Caco-2 (cell line): Measurements from ENCODE around the gene ADAM12. TPM values are rescaled to one million over a fixed set of nuclear protein-coding genes. Genes with fewer than 3 reads are reported as not detected.

Experiments used
- BruUV-seq: library from RNA; stranded (reverse); fragments of 400-500 nt; replicated peaks from 2 replicates; lab custom pipeline; 2021; lab: Mats Ljungman, UMichigan
- CTCF ChIA-PET: fragments of 300-600 bp; sonication (Branson Sonifier 250); formaldehyde crosslinking; loops from one replicate; lab custom pipeline; 2022; ENCODE audit warnings: antibody characterized with exemption; lab: Charles Lee
- POLR2A ChIA-PET: fragments of 300-600 bp; sonication (Branson Sonifier 250); formaldehyde crosslinking; loops from one replicate; lab custom pipeline; 2022; ENCODE audit warnings: antibody characterized with exemption; lab: Charles Lee
- DNase-seq, 2 experiments: peaks; one replicate each; pipeline versions ENCODE4 v3.0.0 to v3.0.0-alpha.2; 2020 to 2022
- H3K27me3 ChIP-seq: replicated peaks from 2 replicates; pipeline ENCODE4 v1.6.0; 2011; ENCODE audit warnings: low read length; ENCODE audit not compliant: control insufficient read depth, insufficient read depth
- H3K36me3 ChIP-seq: 2 replicates; pipeline ENCODE4 v1.5.1; 2011; ENCODE audit warnings: low read length; ENCODE audit not compliant: control insufficient read depth, insufficient read depth
- H3K4me1 ChIP-seq: fragments of 250-450 bp; sonication (Bioruptor Pico); 2 replicates; pipeline ENCODE4 v1.5.1; 2020; ENCODE audit warnings: mild to moderate bottlenecking
- H3K4me3 ChIP-seq: 2 replicates; pipeline ENCODE4 v1.5.1; 2011; ENCODE audit warnings: low read depth, mild to moderate bottlenecking, control low read depth, low read length
- H3K9me3 ChIP-seq: fragments of 250-450 bp; sonication (Bioruptor Pico); 2 replicates; pipeline ENCODE4 v1.5.1; 2020; ENCODE audit warnings: mild to moderate bottlenecking, moderate library complexity
- H3K27ac Mint-ChIP-seq: one replicate; pipeline ENCODE4 v1.8.0; 2022; ENCODE audit warnings: mixed read lengths; ENCODE audit not compliant: unreplicated experiment
- H3K27me3 Mint-ChIP-seq: one replicate; pipeline ENCODE4 v1.8.0; 2022; ENCODE audit warnings: mixed read lengths; ENCODE audit not compliant: insufficient read depth, unreplicated experiment
- H3K36me3 Mint-ChIP-seq: one replicate; pipeline ENCODE4 v1.8.0; 2022; ENCODE audit warnings: mild to moderate bottlenecking, mixed read lengths; ENCODE audit not compliant: insufficient read depth, unreplicated experiment
- H3K4me1 Mint-ChIP-seq: one replicate; pipeline ENCODE4 v1.8.0; 2022; ENCODE audit warnings: low read depth, mixed read lengths; ENCODE audit not compliant: unreplicated experiment
- H3K4me3 Mint-ChIP-seq: one replicate; pipeline ENCODE4 v1.8.0; 2022; ENCODE audit warnings: mild to moderate bottlenecking, moderate library complexity, mixed read lengths; ENCODE audit not compliant: unreplicated experiment
- H3K9me3 Mint-ChIP-seq: one replicate; pipeline ENCODE4 v1.8.0; 2022; ENCODE audit warnings: mixed read lengths; ENCODE audit not compliant: unreplicated experiment
- intact Hi-C: fragments of 100-400 bp; cut with micrococcal nuclease; formaldehyde crosslinking; loops from one replicate; pipeline ENCODE4 v1.10.0; 2022; ENCODE audit not compliant: unreplicated experiment
- total RNA-seq: library from RNA; stranded (reverse); gene quantifications from 2 replicates; pipeline ENCODE4 v1.2.3, GENCODE V29; 2022
- TF ChIP-seq, protein P1 (sequence below), 2 experiments: fragments of 200-600 bp in 1 of 2; IDR thresholded peaks; 1 replicate in 1 of 2; 2 replicates in 1 of 2; pipeline versions ENCODE4 v1.5.1 to v1.8.0; 2011 to 2022; ENCODE audit warnings: antibody characterized with exemption in 1 of 2, control low read depth in 1 of 2, inconsistent platforms in 1 of 2, low read depth in 1 of 2, low read length in 1 of 2, mild to moderate bottlenecking in 1 of 2, moderate library complexity in 1 of 2; ENCODE audit not compliant: insufficient read depth in 1 of 2, severe bottlenecking in 1 of 2, unreplicated experiment in 1 of 2

Gene ADAM12
- total RNA-seq, 1 experiment from 2014 or later = not detected

GRCh38 chr10:126301701-126302475 lies 86.4 kb downstream of the ADAM12 start:
- Mint-ChIP-seq H3K9me3 (peaks cover 12% of the 10 kb centered on the region), H3K36me3 (no peaks in the 10 kb centered on the region), H3K4me1 (no peaks in the 10 kb centered on the region), H3K27ac (no peak overlapping the region), H3K4me3 (no peak overlapping the region), H3K27me3 (peaks cover 23% of the 10 kb centered on the region)
- no peaks in the 10 kb centered on the region; the same call in 1 of the 2 replicates for H3K9me3 ChIP-seq
- H3K27me3 ChIP-seq = no peaks in the 10 kb centered on the region
- POLR2A ChIA-PET = interaction anchor here (0.6 kb wide), 1 partner anchor 38 kb away, joined by 8 read pairs; no protein-coding TSS in a partner anchor
- H3K4me1 ChIP-seq = no peaks in the 10 kb centered on the region
- intact Hi-C loops = loop anchor here (2.0 kb wide), 1 partner anchor 319 kb away; no protein-coding TSS in a partner anchor
- TF ChIP-seq, protein P1, sequence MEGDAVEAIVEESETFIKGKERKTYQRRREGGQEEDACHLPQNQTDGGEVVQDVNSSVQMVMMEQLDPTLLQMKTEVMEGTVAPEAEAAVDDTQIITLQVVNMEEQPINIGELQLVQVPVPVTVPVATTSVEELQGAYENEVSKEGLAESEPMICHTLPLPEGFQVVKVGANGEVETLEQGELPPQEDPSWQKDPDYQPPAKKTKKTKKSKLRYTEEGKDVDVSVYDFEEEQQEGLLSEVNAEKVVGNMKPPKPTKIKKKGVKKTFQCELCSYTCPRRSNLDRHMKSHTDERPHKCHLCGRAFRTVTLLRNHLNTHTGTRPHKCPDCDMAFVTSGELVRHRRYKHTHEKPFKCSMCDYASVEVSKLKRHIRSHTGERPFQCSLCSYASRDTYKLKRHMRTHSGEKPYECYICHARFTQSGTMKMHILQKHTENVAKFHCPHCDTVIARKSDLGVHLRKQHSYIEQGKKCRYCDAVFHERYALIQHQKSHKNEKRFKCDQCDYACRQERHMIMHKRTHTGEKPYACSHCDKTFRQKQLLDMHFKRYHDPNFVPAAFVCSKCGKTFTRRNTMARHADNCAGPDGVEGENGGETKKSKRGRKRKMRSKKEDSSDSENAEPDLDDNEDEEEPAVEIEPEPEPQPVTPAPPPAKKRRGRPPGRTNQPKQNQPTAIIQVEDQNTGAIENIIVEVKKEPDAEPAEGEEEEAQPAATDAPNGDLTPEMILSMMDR (IDR thresholded peaks at IDR 0.05; ENCODE audit: insufficient read depth in 1 of 2, low read depth in 1 of 2, low read length in 1 of 2, severe bottlenecking in 1 of 2, unreplicated experiment in 1 of 2) = no peak
- no TSS peak for BruUV-seq
- no peaks in the 10 kb centered on the region for H3K36me3 ChIP-seq
- no peak overlapping the region for H3K4me3 ChIP-seq
- CTCF ChIA-PET = no interaction called here
- DNase-seq = no peak

DNA sequence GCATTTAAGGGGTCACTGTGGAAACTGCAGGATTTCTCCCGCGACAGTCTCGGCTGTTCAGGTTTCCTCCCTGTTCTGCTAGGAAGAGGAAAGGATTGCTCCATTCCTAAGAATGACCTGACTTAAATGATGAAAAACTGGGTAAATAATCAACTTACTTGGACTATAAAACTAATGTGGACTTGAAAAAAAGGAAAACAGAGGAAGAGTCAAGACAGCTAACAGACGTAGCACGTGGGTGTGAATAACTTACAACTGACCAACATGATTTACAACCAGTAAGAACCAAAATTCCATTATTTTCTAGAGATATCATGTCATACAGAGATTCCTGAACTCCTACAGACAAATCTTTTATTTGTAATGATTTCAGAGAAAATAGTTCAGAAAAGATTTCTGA lies 93.8 kb downstream of the ADAM12 start:
- H3K4me1 ChIP-seq = no peaks in the 10 kb centered on the region
- H3K9me3 ChIP-seq = no peaks in the 10 kb centered on the region; the same call in 1 of the 2 replicates
- Mint-ChIP-seq H3K4me1 (no peaks in the 10 kb centered on the region), H3K27ac (no peak overlapping the region), H3K27me3 (peaks cover 21% of the 10 kb centered on the region), H3K36me3 (no peaks in the 10 kb centered on the region), H3K9me3 (no peaks in the 10 kb centered on the region), H3K4me3 (no peak overlapping the region)
- no peaks in the 10 kb centered on the region; the same call in 1 of the 2 replicates for H3K27me3 ChIP-seq
- ChIA-PET CTCF (no interaction called here), POLR2A (no interaction called here)
- no TSS peak for BruUV-seq
- intact Hi-C loops = no loop called here
- TF ChIP-seq, protein P1 (IDR thresholded peaks at IDR 0.05; ENCODE audit: insufficient read depth in 1 of 2, low read depth in 1 of 2, low read length in 1 of 2, severe bottlenecking in 1 of 2, unreplicated experiment in 1 of 2) = no peak
- no peak overlapping the region for H3K4me3 ChIP-seq
- DNase-seq = no peak
- no peaks in the 10 kb centered on the region for H3K36me3 ChIP-seq

- Mint-ChIP-seq H3K9me3 (no peaks in the 10 kb centered on the region), H3K27ac (no peak overlapping the region), H3K4me3 (no peak overlapping the region), H3K4me1 (no peaks in the 10 kb centered on the region), H3K36me3 (no peaks in the 10 kb centered on the region), H3K27me3 (peaks cover 16% of the 10 kb centered on the region)
- POLR2A ChIA-PET = no interaction called here
- Histone ChIP-seq H3K9me3 (no peaks in the 10 kb centered on the region), H3K4me3 (no peak overlapping the region), H3K36me3 (no peaks in the 10 kb centered on the region), H3K4me1 (no peaks in the 10 kb centered on the region), H3K27me3 (no peaks in the 10 kb centered on the region)
- DNase-seq = no peak
- CTCF ChIA-PET = no interaction called here
- TF ChIP-seq, protein P1 (IDR thresholded peaks at IDR 0.05; ENCODE audit: insufficient read depth in 1 of 2, low read depth in 1 of 2, low read length in 1 of 2, severe bottlenecking in 1 of 2, unreplicated experiment in 1 of 2) = no peak
- intact Hi-C loops = no loop called here
- no TSS peak for BruUV-seq
Observed at GRCh38 chr10:126290232-126290631, 98.0 kb downstream of the ADAM12 start.
